ENCODE measurements around the gene SBF2.

The SBF2 gene

GRCh38 chr11:10181811-10182210, 112.2 kb downstream of the SBF2 start:
- TF ChIP-seq, protein P1, sequence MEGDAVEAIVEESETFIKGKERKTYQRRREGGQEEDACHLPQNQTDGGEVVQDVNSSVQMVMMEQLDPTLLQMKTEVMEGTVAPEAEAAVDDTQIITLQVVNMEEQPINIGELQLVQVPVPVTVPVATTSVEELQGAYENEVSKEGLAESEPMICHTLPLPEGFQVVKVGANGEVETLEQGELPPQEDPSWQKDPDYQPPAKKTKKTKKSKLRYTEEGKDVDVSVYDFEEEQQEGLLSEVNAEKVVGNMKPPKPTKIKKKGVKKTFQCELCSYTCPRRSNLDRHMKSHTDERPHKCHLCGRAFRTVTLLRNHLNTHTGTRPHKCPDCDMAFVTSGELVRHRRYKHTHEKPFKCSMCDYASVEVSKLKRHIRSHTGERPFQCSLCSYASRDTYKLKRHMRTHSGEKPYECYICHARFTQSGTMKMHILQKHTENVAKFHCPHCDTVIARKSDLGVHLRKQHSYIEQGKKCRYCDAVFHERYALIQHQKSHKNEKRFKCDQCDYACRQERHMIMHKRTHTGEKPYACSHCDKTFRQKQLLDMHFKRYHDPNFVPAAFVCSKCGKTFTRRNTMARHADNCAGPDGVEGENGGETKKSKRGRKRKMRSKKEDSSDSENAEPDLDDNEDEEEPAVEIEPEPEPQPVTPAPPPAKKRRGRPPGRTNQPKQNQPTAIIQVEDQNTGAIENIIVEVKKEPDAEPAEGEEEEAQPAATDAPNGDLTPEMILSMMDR (IDR thresholded peaks at IDR 0.05; ENCODE audit: low read depth, low read length, missing control alignments), result peak; percentile 13
- H3K4me3 ChIP-seq (ENCODE audit: low read depth, low read length), result no peak overlapping the region
- peak; percentile 4 for DNase-seq (ENCODE audit: low read depth)

- TF ChIP-seq, protein P1 (IDR thresholded peaks at IDR 0.05; ENCODE audit: low read depth, low read length, missing control alignments), result no peak
- DNase-seq (ENCODE audit: low read depth), result no peak
- no peak overlapping the region for H3K4me3 ChIP-seq (ENCODE audit: low read depth, low read length)
These were observed 129.4 kb downstream of the SBF2 start for GRCh38 chr11:10164621-10165020.

DNA sequence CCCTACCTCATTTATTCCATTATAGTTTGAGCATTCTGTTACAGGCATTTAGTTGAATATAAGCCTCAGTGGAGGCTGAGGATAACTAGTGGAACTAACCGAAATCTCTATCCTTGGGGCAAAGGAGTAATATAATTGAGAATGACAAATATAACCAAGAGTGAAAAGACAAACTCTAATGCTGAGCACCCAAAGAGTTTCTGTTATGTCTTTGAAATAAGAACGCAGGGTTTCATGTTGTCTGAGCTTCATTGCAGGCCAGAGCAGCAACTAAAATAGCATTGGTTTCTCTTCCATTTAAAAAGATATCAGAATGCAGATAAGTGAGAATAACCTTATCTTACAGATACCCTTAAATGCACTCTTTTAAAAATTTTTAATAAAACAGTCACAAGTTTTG, 131.8 kb downstream of the SBF2 start:
- DNase-seq (ENCODE audit: low read depth), result no peak
- no peak overlapping the region for H3K4me3 ChIP-seq (ENCODE audit: low read depth, low read length)
- TF ChIP-seq, protein P1 (IDR thresholded peaks at IDR 0.05; ENCODE audit: low read depth, low read length, missing control alignments), result no peak

DNA sequence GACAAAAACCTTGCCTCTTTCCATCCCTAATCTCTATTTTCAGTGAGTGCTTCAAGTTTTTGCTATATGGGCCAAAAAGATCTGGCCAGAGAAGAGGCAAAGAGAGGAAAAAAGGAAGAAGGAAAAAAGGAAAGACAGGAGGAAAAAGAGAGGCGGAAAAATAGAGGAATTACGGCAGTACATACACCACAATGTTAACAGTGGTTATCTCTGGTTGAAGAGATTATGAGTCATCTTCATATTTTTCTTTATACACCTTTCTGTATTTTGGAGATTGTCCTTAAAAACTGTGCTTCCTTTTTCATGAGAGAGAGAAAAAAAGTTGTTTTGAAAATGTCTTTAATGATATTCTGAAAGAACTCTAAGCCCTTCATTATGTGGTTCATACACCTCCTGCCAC, 133.7 kb downstream of the SBF2 start:
- H3K4me3 ChIP-seq (ENCODE audit: low read depth, low read length), result no peak overlapping the region
- TF ChIP-seq, protein P1 (IDR thresholded peaks at IDR 0.05; ENCODE audit: low read depth, low read length, missing control alignments), result no peak
- DNase-seq (ENCODE audit: low read depth), result no peak

GRCh38 chr11:10158461-10158860, 135.6 kb downstream of the SBF2 start:
- no peak overlapping the region for H3K4me3 ChIP-seq (ENCODE audit: low read depth, low read length)
- TF ChIP-seq, protein P1 (IDR thresholded peaks at IDR 0.05; ENCODE audit: low read depth, low read length, missing control alignments), result no peak
- DNase-seq (ENCODE audit: low read depth), result no peak

GRCh38 chr11:10155793-10156490, 138.1 kb downstream of the SBF2 start:
- no peak overlapping the region for H3K4me3 ChIP-seq (ENCODE audit: low read depth, low read length)
- TF ChIP-seq, protein P1 (IDR thresholded peaks at IDR 0.05; ENCODE audit: low read depth, low read length, missing control alignments), result no peak
- DNase-seq (ENCODE audit: low read depth), result no peak

GRCh38 chr11:10150800-10151199, 143.2 kb downstream of the SBF2 start:
- DNase-seq (ENCODE audit: low read depth), result no peak
- TF ChIP-seq, protein P1 (IDR thresholded peaks at IDR 0.05; ENCODE audit: low read depth, low read length, missing control alignments), result no peak

More at GRCh38 chr11:10150800-10151199, 143.2 kb downstream of the SBF2 start:
- H3K4me3 ChIP-seq (ENCODE audit: low read depth, low read length), result no peak overlapping the region
